Activated CD4-positive, alpha-beta T cell treated with anti-CD3 and anti-CD28 coated beads, Interleukin-2, amount 10 ng/mL, durations not matched to agents 7 days and 5 days (primary cell): ENCODE measurements around the gene GARS1. TPM values are rescaled to one million over a fixed set of nuclear protein-coding genes. Genes with fewer than 3 reads are reported as not detected.

ENCODE experiments used
- CTCF ChIA-PET: fragments of 350-600 bp; sonication (Branson Sonifier 250); formaldehyde crosslinking; loops from one replicate; lab custom pipeline; 2021; ENCODE audit warnings: antibody characterized with exemption; lab: Charles Lee
- POLR2A ChIA-PET: fragments of 350-600 bp; sonication (Branson Sonifier 250); formaldehyde crosslinking; loops from one replicate; lab custom pipeline; 2021; ENCODE audit warnings: antibody characterized with exemption; lab: Charles Lee
- DNase-seq: peaks from one replicate; pipeline ENCODE4 v3.0.0-alpha.2; 2020
- H3K27ac Mint-ChIP-seq: one replicate; pipeline ENCODE4 v1.8.0; 2021; ENCODE audit warnings: mild to moderate bottlenecking, moderate library complexity, mixed read lengths
- H3K27me3 Mint-ChIP-seq: one replicate; pipeline ENCODE4 v1.8.0; 2021; ENCODE audit warnings: mixed read lengths
- H3K36me3 Mint-ChIP-seq: one replicate; pipeline ENCODE4 v1.8.0; 2021; ENCODE audit warnings: low read depth, mixed read lengths
- H3K4me1 Mint-ChIP-seq: one replicate; pipeline ENCODE4 v1.8.0; 2021; ENCODE audit warnings: mixed read lengths
- H3K4me3 Mint-ChIP-seq: one replicate; pipeline ENCODE4 v1.8.0; 2021; ENCODE audit warnings: mild to moderate bottlenecking, moderate library complexity, mixed read lengths
- H3K9me3 Mint-ChIP-seq: one replicate; pipeline ENCODE4 v1.8.0; 2021; ENCODE audit warnings: mixed read lengths
- total RNA-seq, 2 experiments: library from RNA; stranded (reverse); gene quantifications; one replicate each; pipeline ENCODE4 v1.2.3, GENCODE V29; 2021

Gene GARS1
- total RNA-seq, 2 experiments from 2014 or later, result 165 to 167 TPM

DNA sequence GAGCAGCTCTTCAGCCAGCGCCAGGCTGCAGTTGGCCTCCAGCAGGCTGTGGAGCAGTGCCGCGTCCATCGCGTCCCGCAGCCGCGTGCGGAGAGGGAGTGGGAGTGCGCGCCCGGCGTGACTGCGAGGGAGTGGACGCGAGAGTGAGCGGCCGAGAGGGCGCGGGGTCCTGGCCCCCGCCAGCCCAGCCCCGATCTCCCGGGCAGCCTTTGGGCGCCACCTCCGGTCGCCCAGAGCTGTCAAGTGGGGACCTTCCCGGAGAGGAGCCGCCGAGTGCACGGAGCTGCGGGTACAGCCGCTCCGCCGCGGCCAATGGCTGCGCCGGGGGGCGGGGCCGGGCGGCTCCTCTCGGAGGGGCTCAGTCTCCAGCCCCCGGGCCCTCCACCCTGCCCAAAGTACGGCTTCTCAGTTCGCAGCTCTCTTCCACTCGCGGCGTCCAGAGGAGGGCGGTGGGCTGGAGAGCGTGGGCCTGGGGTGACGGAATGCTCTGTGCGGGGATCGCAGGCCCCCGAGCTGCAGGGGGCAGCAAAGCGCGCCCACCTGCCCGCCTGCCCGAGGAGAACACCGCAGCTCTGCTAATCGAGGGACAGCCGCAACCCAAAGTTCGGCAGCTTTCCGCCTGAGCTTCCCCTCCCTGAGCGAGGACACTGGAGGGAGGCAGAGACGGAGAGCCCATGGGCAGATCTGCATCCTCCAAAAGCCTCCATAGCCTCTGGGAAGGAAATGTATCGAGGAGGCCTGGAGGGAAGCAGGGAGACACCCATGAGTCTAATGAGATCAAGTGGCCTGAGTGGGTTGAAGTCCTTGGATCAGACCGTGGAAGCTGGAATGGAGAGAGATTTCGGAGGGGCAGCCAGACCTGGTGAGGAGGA is 87.8 kb downstream of the GARS1 start, which contains the start of gene CRHR2:
TSS of gene CRHR2 (minus strand) at position 245 of the 872 bp plus-strand sequence. CDS start at position 69, 176 bp downstream.
- no peak within 1 kb of the TSS for H3K27ac Mint-ChIP-seq
- peaks cover 8% of the 10 kb centered on the region for H3K4me1 Mint-ChIP-seq
- no peaks in the 10 kb centered on the region for H3K9me3 Mint-ChIP-seq
- POLR2A ChIA-PET, result no interaction called here
- peaks cover 63% of the 10 kb centered on the region for H3K27me3 Mint-ChIP-seq
- H3K36me3 Mint-ChIP-seq, result no peaks in the 10 kb centered on the region
- H3K4me3 Mint-ChIP-seq, result peak within 1 kb of the TSS; percentile 37
- DNase-seq, result peak; percentile 22
- CTCF ChIA-PET, result interaction anchor here (0.6 to 1.5 kb wide), 4 partner anchors 11 to 58 kb away, joined by 3 to 5 read pairs (median 4); no protein-coding TSS in a partner anchor

DNA sequence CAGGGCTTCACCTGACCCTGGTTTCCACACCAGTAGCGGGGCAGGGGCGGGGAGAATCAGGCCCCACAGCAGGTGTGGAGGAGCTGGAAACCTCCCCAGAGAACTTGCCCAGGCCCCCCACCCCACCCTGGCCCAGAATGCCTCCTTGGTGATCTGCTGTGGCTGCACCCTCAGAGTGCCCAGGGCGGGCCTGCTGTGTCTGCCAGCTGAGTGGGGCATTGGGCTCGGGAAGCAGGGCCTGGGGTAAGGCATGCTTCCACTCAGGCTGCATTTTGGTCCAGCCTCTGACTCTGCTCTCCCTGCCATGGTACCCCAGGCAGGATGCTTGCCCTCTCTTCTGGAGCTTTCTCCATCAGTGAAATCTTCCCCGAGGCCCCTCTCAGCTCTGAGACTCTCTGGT is 88.6 kb downstream of the GARS1 start:
- ChIA-PET POLR2A (no interaction called here), CTCF (interaction anchor here (0.6 to 1.5 kb wide), 5 partner anchors 10 to 57 kb away, joined by 3 to 5 read pairs (median 3); no protein-coding TSS in a partner anchor)
- H3K9me3 Mint-ChIP-seq, result no peaks in the 10 kb centered on the region
- H3K4me3 Mint-ChIP-seq, result no peak overlapping the region
- H3K27ac Mint-ChIP-seq, result no peak overlapping the region
- H3K36me3 Mint-ChIP-seq, result no peaks in the 10 kb centered on the region
- DNase-seq, result no peak
- H3K27me3 Mint-ChIP-seq, result peaks cover 60% of the 10 kb centered on the region
- peaks cover 8% of the 10 kb centered on the region for H3K4me1 Mint-ChIP-seq

Other genes with a start within 250 kb of the GARS1 start
- gene NOD1, start 116.1 kb upstream of the GARS1 start, total RNA-seq, result 10 to 100 TPM; 17.0 to 21.1 TPM
- gene GGCT, start 90.0 kb upstream of the GARS1 start, total RNA-seq, result 10 to 100 TPM; 39.9 to 42.6 TPM
- not detected for gene CRHR2, start 87.6 kb downstream of the GARS1 start, total RNA-seq
- gene INMT, start 157.3 kb downstream of the GARS1 start, total RNA-seq, result 1 to 10 TPM; 1.3 to 2.5 TPM
- 1 to 10 TPM; 1.3 to 1.8 TPM for gene MINDY4, start 176.5 kb downstream of the GARS1 start, total RNA-seq